ENCODE measurements around the gene MYO7B. TPM values are rescaled to one million over a fixed set of nuclear protein-coding genes. Genes with fewer than 3 reads are reported as not detected.

Gene MYO7B
- total RNA-seq, 1 donor from 2014 or later: 0.29 TPM

GRCh38 chr2:127683056-127683455 lies 147.6 kb downstream of the MYO7B start:
- H3K36me3 Mint-ChIP-seq (ENCODE audit: unreplicated experiment): no peaks in the 10 kb centered on the region
- no peak for DNase-seq
- peaks cover 3% of the 10 kb centered on the region for H3K9me3 Mint-ChIP-seq (ENCODE audit: unreplicated experiment)
- H3K27me3 Mint-ChIP-seq (ENCODE audit: unreplicated experiment): peaks cover 10% of the 10 kb centered on the region
- peaks cover 3% of the 10 kb centered on the region for H3K4me1 Mint-ChIP-seq (ENCODE audit: low read depth, unreplicated experiment)
- no peak overlapping the region for H3K27ac Mint-ChIP-seq (ENCODE audit: unreplicated experiment)
- TF ChIP-seq CTCF (IDR thresholded peaks at IDR 0.05; ENCODE audit: partially characterized antibody, unreplicated experiment): no peak
- no peak overlapping the region for H3K4me3 Mint-ChIP-seq (ENCODE audit: unreplicated experiment)

- DNase-seq: no peak
- Mint-ChIP-seq H3K4me3 (ENCODE audit: unreplicated experiment) (no peak overlapping the region), H3K9me3 (ENCODE audit: unreplicated experiment) (peaks cover 4% of the 10 kb centered on the region), H3K4me1 (ENCODE audit: low read depth, unreplicated experiment) (peaks cover 3% of the 10 kb centered on the region), H3K36me3 (ENCODE audit: unreplicated experiment) (peaks cover 4% of the 10 kb centered on the region), H3K27me3 (ENCODE audit: unreplicated experiment) (peaks cover 6% of the 10 kb centered on the region), H3K27ac (ENCODE audit: unreplicated experiment) (no peak overlapping the region)
- no peak for TF ChIP-seq CTCF (IDR thresholded peaks at IDR 0.05; ENCODE audit: partially characterized antibody, unreplicated experiment)
Measured at GRCh38 chr2:127683757-127684156, 148.3 kb downstream of the MYO7B start.

- H3K27ac Mint-ChIP-seq (ENCODE audit: unreplicated experiment): no peak overlapping the region
- peaks cover 8% of the 10 kb centered on the region for H3K36me3 Mint-ChIP-seq (ENCODE audit: unreplicated experiment)
- no peak for DNase-seq
- H3K4me3 Mint-ChIP-seq (ENCODE audit: unreplicated experiment): no peak overlapping the region
- H3K27me3 Mint-ChIP-seq (ENCODE audit: unreplicated experiment): peaks cover 6% of the 10 kb centered on the region
- peaks cover 3% of the 10 kb centered on the region for H3K4me1 Mint-ChIP-seq (ENCODE audit: low read depth, unreplicated experiment)
- TF ChIP-seq CTCF (IDR thresholded peaks at IDR 0.05; ENCODE audit: partially characterized antibody, unreplicated experiment): no peak
- peaks cover 7% of the 10 kb centered on the region for H3K9me3 Mint-ChIP-seq (ENCODE audit: unreplicated experiment)
Measured at GRCh38 chr2:127685410-127686080, 150.1 kb downstream of the MYO7B start.

Other genes with a start within 250 kb of the MYO7B start
- 54.0 TPM for gene ERCC3, start 241.5 kb upstream of the MYO7B start, total RNA-seq (ENCODE audit: unreplicated experiment)
- gene MAP3K2, start 147.7 kb upstream of the MYO7B start, total RNA-seq (ENCODE audit: unreplicated experiment): 42.7 TPM
- not detected for gene PROC, start 117.3 kb upstream of the MYO7B start, total RNA-seq (ENCODE audit: unreplicated experiment)
- gene IWS1, start 9.2 kb upstream of the MYO7B start, total RNA-seq (ENCODE audit: unreplicated experiment): 46.1 TPM
- gene GPR17, start 110.5 kb downstream of the MYO7B start, total RNA-seq (ENCODE audit: unreplicated experiment): not detected
- 0.29 TPM for gene LIMS2, start 139.8 kb downstream of the MYO7B start, total RNA-seq (ENCODE audit: unreplicated experiment)
- 6.4 TPM for gene SFT2D3, start 165.8 kb downstream of the MYO7B start, total RNA-seq (ENCODE audit: unreplicated experiment)

Measured in glutamatergic neuron (in vitro differentiated cells).